ENCODE data around the gene EML6.

DNA sequence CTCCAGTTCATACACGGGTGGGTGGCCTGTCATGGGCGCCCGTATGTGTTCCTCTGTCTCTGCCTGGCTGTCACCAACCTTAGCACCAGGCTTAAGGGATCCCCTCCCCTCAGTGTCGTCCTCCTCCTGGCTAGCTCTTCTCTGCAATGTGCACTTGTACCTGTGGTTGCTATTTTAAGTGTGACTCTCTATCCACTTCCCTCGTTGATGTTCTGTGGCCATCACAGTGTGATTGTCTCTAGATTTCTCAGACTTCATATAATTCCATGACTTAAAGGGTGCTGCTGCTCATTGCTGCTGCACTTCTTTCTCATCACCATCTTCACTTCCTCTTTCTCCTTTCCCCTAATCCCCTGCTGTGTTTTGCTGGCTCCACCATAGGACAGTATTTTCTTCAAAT is 143.4 kb downstream of the EML6 start:
- TF ChIP-seq, protein P1, sequence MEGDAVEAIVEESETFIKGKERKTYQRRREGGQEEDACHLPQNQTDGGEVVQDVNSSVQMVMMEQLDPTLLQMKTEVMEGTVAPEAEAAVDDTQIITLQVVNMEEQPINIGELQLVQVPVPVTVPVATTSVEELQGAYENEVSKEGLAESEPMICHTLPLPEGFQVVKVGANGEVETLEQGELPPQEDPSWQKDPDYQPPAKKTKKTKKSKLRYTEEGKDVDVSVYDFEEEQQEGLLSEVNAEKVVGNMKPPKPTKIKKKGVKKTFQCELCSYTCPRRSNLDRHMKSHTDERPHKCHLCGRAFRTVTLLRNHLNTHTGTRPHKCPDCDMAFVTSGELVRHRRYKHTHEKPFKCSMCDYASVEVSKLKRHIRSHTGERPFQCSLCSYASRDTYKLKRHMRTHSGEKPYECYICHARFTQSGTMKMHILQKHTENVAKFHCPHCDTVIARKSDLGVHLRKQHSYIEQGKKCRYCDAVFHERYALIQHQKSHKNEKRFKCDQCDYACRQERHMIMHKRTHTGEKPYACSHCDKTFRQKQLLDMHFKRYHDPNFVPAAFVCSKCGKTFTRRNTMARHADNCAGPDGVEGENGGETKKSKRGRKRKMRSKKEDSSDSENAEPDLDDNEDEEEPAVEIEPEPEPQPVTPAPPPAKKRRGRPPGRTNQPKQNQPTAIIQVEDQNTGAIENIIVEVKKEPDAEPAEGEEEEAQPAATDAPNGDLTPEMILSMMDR (IDR thresholded peaks at IDR 0.05 in 4 of 5, conservative IDR thresholded peaks at IDR 0.05 in 1 of 5): no peak
- TF ChIP-seq POLR2A (IDR thresholded peaks at IDR 0.05): no peak

Data from gastrocnemius medialis (tissue), 4 donors.